Left ventricle myocardium inferior (tissue), 1 donor: Measurements from ENCODE around the gene C1orf226. TPM values are rescaled to one million over a fixed set of nuclear protein-coding genes. Genes with fewer than 3 reads are reported as not detected.

Experiments
- DNase-seq: peaks from one replicate; pipeline ENCODE4 v3.0.0-alpha.2; 2020
- H3K27ac ChIP-seq: fragments of 200-600 bp; replicated peaks from 2 replicates; pipeline ENCODE4 v1.8.0; 2021
- H3K27me3 ChIP-seq: fragments of 200-600 bp; 2 replicates; pipeline ENCODE4 v1.8.0; 2021; ENCODE audit warnings: low read depth
- H3K36me3 ChIP-seq: fragments of 200-600 bp; 2 replicates; pipeline ENCODE4 v1.8.0; 2021
- H3K4me1 ChIP-seq: fragments of 200-600 bp; 2 replicates; pipeline ENCODE4 v1.8.0; 2021
- H3K4me3 ChIP-seq: fragments of 200-600 bp; 2 replicates; pipeline ENCODE4 v1.8.0; 2021; ENCODE audit warnings: mild to moderate bottlenecking, moderate library complexity
- H3K9me3 ChIP-seq: fragments of 200-600 bp; replicated peaks from 2 replicates; pipeline ENCODE4 v1.8.0; 2021
- CTCF ChIP-seq: fragments of 200-600 bp; IDR thresholded peaks from 2 replicates; pipeline ENCODE4 v1.8.0; 2021; ENCODE audit warnings: antibody characterized with exemption, mild to moderate bottlenecking, borderline replicate concordance
- intact Hi-C: fragments of 100-400 bp; cut with micrococcal nuclease; formaldehyde crosslinking; loops from one replicate; pipeline ENCODE4 v1.11.0; 2022
- total RNA-seq: library from RNA; stranded (reverse); fragmentation: NEBNext Ultra II Directional; extraction: Animal tissue kit (Norgen Biotek cat#: 25700); gene quantifications from one replicate; pipeline ENCODE4 v1.2.1, GENCODE V29; 2021
- donor health status: DM: no; HTN: yes; CAD: no; lungs with severe emphysema.

C1orf226 gene
- total RNA-seq, 1 donor from 2014 or later, result 8.7 TPM

- intact Hi-C loops, result no loop called here
- no peak for TF ChIP-seq CTCF
- DNase-seq, result no peak
- no peaks in the 10 kb centered on the region for H3K36me3 ChIP-seq
- no peaks in the 10 kb centered on the region for H3K9me3 ChIP-seq
- no peak overlapping the region for H3K27ac ChIP-seq
- no peaks in the 10 kb centered on the region for H3K4me1 ChIP-seq
- peaks cover 15% of the 10 kb centered on the region for H3K27me3 ChIP-seq
- H3K4me3 ChIP-seq, result no peak overlapping the region
Observed at GRCh38 chr1:162404550-162405160, 23.1 kb downstream of the C1orf226 start.

- H3K27ac ChIP-seq, result no peak overlapping the region
- DNase-seq, result no peak
- intact Hi-C loops, result no loop called here
- peaks cover 14% of the 10 kb centered on the region for H3K27me3 ChIP-seq
- TF ChIP-seq CTCF, result no peak
- H3K9me3 ChIP-seq, result no peaks in the 10 kb centered on the region
- H3K4me3 ChIP-seq, result no peak overlapping the region
- H3K4me1 ChIP-seq, result no peaks in the 10 kb centered on the region
- H3K36me3 ChIP-seq, result no peaks in the 10 kb centered on the region
Observed at GRCh38 chr1:162405800-162406199, 24.3 kb downstream of the C1orf226 start.

- no peak for TF ChIP-seq CTCF
- no peak overlapping the region for H3K27ac ChIP-seq
- H3K4me1 ChIP-seq, result no peaks in the 10 kb centered on the region
- intact Hi-C loops, result no loop called here
- H3K27me3 ChIP-seq, result peaks cover 18% of the 10 kb centered on the region
- H3K9me3 ChIP-seq, result no peaks in the 10 kb centered on the region
- no peaks in the 10 kb centered on the region for H3K36me3 ChIP-seq
- DNase-seq, result no peak
- H3K4me3 ChIP-seq, result no peak overlapping the region
Observed at GRCh38 chr1:162406811-162407210, 25.3 kb downstream of the C1orf226 start.

GRCh38 chr1:162407539-162407938, 26.0 kb downstream of the C1orf226 start:
- H3K27me3 ChIP-seq, result peaks cover 25% of the 10 kb centered on the region
- no peak for DNase-seq
- no peak overlapping the region for H3K4me3 ChIP-seq
- no peaks in the 10 kb centered on the region for H3K9me3 ChIP-seq
- H3K27ac ChIP-seq, result no peak overlapping the region
- no peak for TF ChIP-seq CTCF
- intact Hi-C loops, result no loop called here
- H3K4me1 ChIP-seq, result no peaks in the 10 kb centered on the region
- H3K36me3 ChIP-seq, result no peaks in the 10 kb centered on the region

- Histone ChIP-seq H3K4me1 (no peaks in the 10 kb centered on the region), H3K4me3 (no peak within 1 kb of the TSS), H3K9me3 (peaks cover 5% of the 10 kb centered on the region), H3K27ac (no peak within 1 kb of the TSS), H3K27me3 (peaks cover 32% of the 10 kb centered on the region), H3K36me3 (no peaks in the 10 kb centered on the region)
- intact Hi-C loops, result no loop called here
- no peak for TF ChIP-seq CTCF
- DNase-seq, result no peak
Observed at GRCh38 chr1:162412002-162412401, 30.5 kb downstream of the C1orf226 start, which contains the start of gene SH2D1B. Gene SH2D1B, minus strand, starts transcription at chr1:162412136. Its CDS starts 120 bp downstream, at chr1:162412016.

- TF ChIP-seq CTCF, result no peak
- no peaks in the 10 kb centered on the region for H3K36me3 ChIP-seq
- peaks cover 25% of the 10 kb centered on the region for H3K27me3 ChIP-seq
- H3K9me3 ChIP-seq, result peaks cover 5% of the 10 kb centered on the region
- intact Hi-C loops, result no loop called here
- DNase-seq, result no peak
- H3K4me1 ChIP-seq, result no peaks in the 10 kb centered on the region
- no peak overlapping the region for H3K27ac ChIP-seq
- no peak overlapping the region for H3K4me3 ChIP-seq
Observed at GRCh38 chr1:162416215-162416614, 34.7 kb downstream of the C1orf226 start.
